Smooth muscle cell (in vitro differentiated cells): ENCODE data around the gene NACAD. TPM values are rescaled to one million over a fixed set of nuclear protein-coding genes. Genes with fewer than 3 reads are reported as not detected.

Experiments used
- DNase-seq: peaks from one replicate; lab custom pipeline; 2025; ENCODE audit not compliant: unreplicated experiment; lab: John Stamatoyannopoulos, UW
- H2AFZ ChIP-seq: fragments of 200-600 bp; sonication (generic); 2 replicates; pipeline ENCODE4 v1.6.0; 2016; ENCODE audit warnings: antibody characterized with exemption, low read depth, mild to moderate bottlenecking
- H3F3A ChIP-seq: fragments of 200-600 bp; sonication (generic); 2 replicates; pipeline ENCODE4 v1.6.0; 2017; ENCODE audit warnings: antibody characterized with exemption, low read depth
- H3K27ac ChIP-seq: fragments of 200-600 bp; sonication (generic); 2 replicates; pipeline ENCODE4 v1.5.1; 2016; ENCODE audit warnings: low read depth, mild to moderate bottlenecking
- H3K27me3 ChIP-seq: fragments of 200-600 bp; sonication (generic); 2 replicates; pipeline ENCODE4 v1.6.1; 2016; ENCODE audit warnings: low read depth, mild to moderate bottlenecking
- H3K36me3 ChIP-seq: fragments of 200-600 bp; sonication (generic); 2 replicates; pipeline ENCODE4 v1.5.1; 2016; ENCODE audit warnings: low read depth
- H3K4me1 ChIP-seq: fragments of 200-600 bp; sonication (generic); 2 replicates; pipeline ENCODE4 v1.5.1; 2016; ENCODE audit warnings: low read depth
- H3K4me2 ChIP-seq: fragments of 200-600 bp; sonication (generic); 2 replicates; pipeline ENCODE4 v1.6.0; 2016; ENCODE audit warnings: mild to moderate bottlenecking
- H3K4me3 ChIP-seq: fragments of 200-600 bp; sonication (generic); 2 replicates; pipeline ENCODE4 v1.5.1; 2016; ENCODE audit warnings: mild to moderate bottlenecking
- H3K79me2 ChIP-seq: fragments of 200-600 bp; sonication (generic); 2 replicates; pipeline ENCODE4 v1.6.0; 2016; ENCODE audit warnings: low read depth, mild to moderate bottlenecking
- H3K9ac ChIP-seq: fragments of 200-600 bp; sonication (generic); 2 replicates; pipeline ENCODE4 v1.6.0; 2016; ENCODE audit warnings: low read depth
- H3K9me3 ChIP-seq: fragments of 200-600 bp; sonication (generic); replicated peaks from 2 replicates; pipeline ENCODE4 v1.5.1; 2016; ENCODE audit warnings: low read depth
- H4K20me1 ChIP-seq: fragments of 200-600 bp; sonication (generic); 2 replicates; pipeline ENCODE4 v1.6.0; 2016; ENCODE audit warnings: low read depth
- CTCF ChIP-seq: fragments of 200-600 bp; sonication (generic); IDR thresholded peaks from 2 replicates; pipeline ENCODE4 v1.5.1; 2017; ENCODE audit warnings: borderline replicate concordance, mild to moderate bottlenecking, antibody characterized with exemption; ENCODE audit not compliant: insufficient read depth, poor library complexity, severe bottlenecking
- WGBS: methylation state at CpG from one replicate; pipeline ENCODE4 v1.1.7; 2016; ENCODE audit warnings: low lambda C conversion rate; 5-methylcytosine and 5-hydroxymethylcytosine counted together
- polyA plus RNA-seq: library from polyadenylated mRNA; unstranded; fragments of >200 nt; fragmentation: Nextera tagmentation; extraction: Ambion mirVana; gene quantifications from 2 replicates; pipeline ENCODE4 v1.2.1, GENCODE V29; 2016
- total RNA-seq: library from RNA; depleted of rRNA; stranded (reverse); fragments of >200 nt; gene quantifications from 2 replicates; pipeline ENCODE4 v1.2.3, GENCODE V29; 2014

The NACAD gene
- total and polyA plus RNA-seq, 2 experiments from 2014 or later, result 5.3 to 12.5 TPM

- Histone ChIP-seq H3K4me1 (no peaks in the 10 kb centered on the region), H3K4me3 (no peak overlapping the region), H3K4me2 (no peak overlapping the region), H3F3A (no peaks in the 10 kb centered on the region), H3K27ac (no peak overlapping the region), H3K9ac (no peak overlapping the region), H2AFZ (no peak overlapping the region), H3K9me3 (no peaks in the 10 kb centered on the region), H3K36me3 (no peaks in the 10 kb centered on the region), H3K79me2 (no peaks in the 10 kb centered on the region), H4K20me1 (no peaks in the 10 kb centered on the region), H3K27me3 (no peaks in the 10 kb centered on the region)
- no peak for DNase-seq
- WGBS, result 88% methylated on average over 6 of the region's 6 CpGs
- TF ChIP-seq CTCF, result no peak
Measured at GRCh38 chr7:45126201-45126600, 37.4 kb upstream of the NACAD start.

GRCh38 chr7:45125193-45125904 lies 36.6 kb upstream of the NACAD start:
- no peaks in the 10 kb centered on the region for H4K20me1 ChIP-seq
- TF ChIP-seq CTCF, result no peak
- no peaks in the 10 kb centered on the region for H3K4me1 ChIP-seq
- H3K36me3 ChIP-seq, result no peaks in the 10 kb centered on the region
- H2AFZ ChIP-seq, result no peak overlapping the region
- DNase-seq, result no peak
- no peaks in the 10 kb centered on the region for H3K9me3 ChIP-seq
- no peak overlapping the region for H3K4me3 ChIP-seq
- H3K9ac ChIP-seq, result no peak overlapping the region
- H3K79me2 ChIP-seq, result no peaks in the 10 kb centered on the region
- no peak overlapping the region for H3K4me2 ChIP-seq
- H3K27me3 ChIP-seq, result no peaks in the 10 kb centered on the region
- no peak overlapping the region for H3K27ac ChIP-seq
- 95% methylated on average over 11 of the region's 11 CpGs for WGBS
- no peaks in the 10 kb centered on the region for H3F3A ChIP-seq

GRCh38 chr7:45123913-45124710 lies 35.3 kb upstream of the NACAD start:
- no peaks in the 10 kb centered on the region for H3K9me3 ChIP-seq
- no peak overlapping the region for H2AFZ ChIP-seq
- H3F3A ChIP-seq, result no peaks in the 10 kb centered on the region
- H3K9ac ChIP-seq, result no peak overlapping the region
- H3K4me1 ChIP-seq, result no peaks in the 10 kb centered on the region
- no peak overlapping the region for H3K4me3 ChIP-seq
- DNase-seq, result no peak
- no peak for TF ChIP-seq CTCF
- H3K27ac ChIP-seq, result no peak overlapping the region
- H3K27me3 ChIP-seq, result no peaks in the 10 kb centered on the region
- H3K79me2 ChIP-seq, result no peaks in the 10 kb centered on the region
- WGBS, result 73% methylated on average over 9 of the region's 12 CpGs
- no peaks in the 10 kb centered on the region for H3K36me3 ChIP-seq
- no peaks in the 10 kb centered on the region for H4K20me1 ChIP-seq
- H3K4me2 ChIP-seq, result no peak overlapping the region
